LNCaP clone FGC (cell line): ENCODE measurements around the gene GTPBP2.
"Not testable (repeated sequence)": the region's sequence is repeated elsewhere in the genome, so short reads cannot be mapped to it uniquely, and the experiment has no call there.

Source experiments
- DNase-seq: peaks from one replicate; pipeline ENCODE4 v3.0.0-alpha.2; 2011; ENCODE audit warnings: low read depth
- H3K4me3 ChIP-seq: 2 replicates; pipeline ENCODE4 v1.5.1; 2011; ENCODE audit warnings: mild to moderate bottlenecking, low read depth, low read length, control low read depth
- CTCF ChIP-seq: IDR thresholded peaks from 2 replicates; pipeline ENCODE4 v1.5.1; 2012; ENCODE audit warnings: mild to moderate bottlenecking; ENCODE audit not compliant: control insufficient read depth, insufficient read depth; ENCODE audit errors: extremely low read depth

Gene GTPBP2

DNA sequence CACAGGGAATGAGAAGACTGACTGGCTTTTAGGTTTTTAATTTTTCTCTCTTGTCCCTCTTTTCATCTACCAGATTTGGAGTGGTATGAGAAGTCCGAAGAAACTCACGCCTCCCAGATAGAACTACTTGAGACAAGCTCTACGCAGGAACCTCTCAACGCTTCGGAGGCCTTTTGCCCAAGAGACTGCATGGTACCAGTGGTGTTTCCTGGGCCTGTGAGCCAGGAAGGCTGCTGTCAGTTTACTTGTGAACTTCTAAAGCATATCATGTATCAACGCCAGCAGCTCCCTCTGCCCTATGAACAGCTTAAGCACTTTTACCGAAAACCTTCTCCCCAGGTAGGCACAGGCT lies 7.2 kb upstream of the GTPBP2 start:
- peak overlapping the region; percentile 73 for H3K4me3 ChIP-seq
- no peak for DNase-seq
- TF ChIP-seq CTCF: no peak

GRCh38 chr6:43635387-43636307 lies 6.6 kb upstream of the GTPBP2 start, which contains the start of gene MAD2L1BP:
Gene MAD2L1BP (plus strand): TSS chr6:43635840. CDS start chr6:43635876, 36 bp downstream.
- H3K4me3 ChIP-seq: peak within 1 kb of the TSS; percentile 73
- no peak for DNase-seq
- no peak for TF ChIP-seq CTCF

DNA sequence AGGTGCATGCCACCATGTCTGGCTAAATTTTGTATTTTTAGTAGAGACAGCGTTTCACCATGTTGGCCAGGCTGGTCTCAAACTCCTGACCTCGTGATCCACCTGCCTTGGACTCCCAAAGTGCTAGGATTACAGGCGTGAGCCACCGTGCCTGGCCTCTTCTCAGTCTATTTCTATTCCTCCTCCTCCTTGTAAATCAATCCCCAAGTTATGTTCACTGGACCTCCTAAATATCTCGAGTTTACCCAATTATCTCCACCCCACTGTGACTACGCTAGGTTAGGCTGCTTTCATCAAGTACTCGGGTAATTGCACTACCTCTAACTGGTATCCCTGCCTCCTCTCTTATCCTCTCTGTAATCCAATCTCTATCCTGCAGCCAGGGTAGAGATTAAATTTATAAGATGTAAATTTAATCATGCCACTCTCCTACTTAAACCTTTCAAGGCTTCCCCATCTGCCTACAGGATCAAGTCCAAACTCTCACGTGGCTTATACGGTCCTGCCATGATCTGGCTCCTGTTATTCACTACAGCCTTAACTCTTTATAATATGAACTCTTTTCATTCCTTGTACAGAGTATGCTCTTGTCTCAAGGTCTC lies 5.7 kb upstream of the GTPBP2 start:
- TF ChIP-seq CTCF: no peak
- no peak overlapping the region for H3K4me3 ChIP-seq
- DNase-seq: no peak

- H3K4me3 ChIP-seq, DNase-seq: not testable (repeated sequence)
Observed at GRCh38 chr6:43633002-43633401, 3.9 kb upstream of the GTPBP2 start.

- no peak for TF ChIP-seq CTCF
- H3K4me3 ChIP-seq: no peak overlapping the region
- no peak for DNase-seq
Observed at GRCh38 chr6:43630980-43631619, 2.0 kb upstream of the GTPBP2 start.

GRCh38 chr6:43629505-43630300 lies 639 bp upstream of the GTPBP2 start:
- TF ChIP-seq CTCF: no peak
- peak; percentile 96 for DNase-seq
- peak overlapping the region; percentile 94 for H3K4me3 ChIP-seq
